ENCODE results near the gene NCKIPSD. TPM values are rescaled to one million over a fixed set of nuclear protein-coding genes. Genes with fewer than 3 reads are reported as not detected.

NCKIPSD gene
- total RNA-seq, 2 experiments from 2014 or later, result 36.5 to 38.5 TPM

GRCh38 chr3:48695393-48695753 lies 9.7 kb upstream of the NCKIPSD start:
- no peaks in the 10 kb centered on the region for H3K27me3 Mint-ChIP-seq
- intact Hi-C loops (cut with micrococcal nuclease), result no loop called here
- peaks cover 38% of the 10 kb centered on the region for H3K36me3 Mint-ChIP-seq
- H3K4me1 Mint-ChIP-seq (ENCODE audit: low read depth), result peaks cover 19% of the 10 kb centered on the region
- CTCF ChIA-PET, result interaction anchor here (1.2 kb wide), 1 partner anchor 11 kb away, joined by 3 read pairs; no protein-coding TSS in a partner anchor
- H3K27ac Mint-ChIP-seq, result no peak overlapping the region
- no peak for DNase-seq
- POLR2A ChIA-PET, result interaction anchor here (0.6 to 1.1 kb wide), 2 partner anchors 13 to 15 kb away, joined by 3 to 5 read pairs; no protein-coding TSS in a partner anchor
- H3K4me3 Mint-ChIP-seq, result no peak overlapping the region
- H3K9me3 Mint-ChIP-seq, result no peaks in the 10 kb centered on the region

- Mint-ChIP-seq H3K4me3 (no peak overlapping the region), H3K4me1 (ENCODE audit: low read depth) (peaks cover 15% of the 10 kb centered on the region), H3K36me3 (peaks cover 38% of the 10 kb centered on the region), H3K9me3 (no peaks in the 10 kb centered on the region), H3K27ac (peak overlapping the region; percentile 47), H3K27me3 (no peaks in the 10 kb centered on the region)
- DNase-seq, result no peak
- intact Hi-C loops (cut with micrococcal nuclease), result no loop called here
- CTCF ChIA-PET, result interaction anchor here (1.2 kb wide), 1 partner anchor 10 kb away, joined by 3 read pairs; no protein-coding TSS in a partner anchor
- POLR2A ChIA-PET, result interaction anchor here (1.1 kb wide), 1 partner anchor 14 kb away, joined by 3 read pairs; no protein-coding TSS in a partner anchor
Observed at GRCh38 chr3:48694610-48695392, 9.1 kb upstream of the NCKIPSD start.

GRCh38 chr3:48693826-48694225 lies 8.1 kb upstream of the NCKIPSD start:
- Mint-ChIP-seq H3K9me3 (no peaks in the 10 kb centered on the region), H3K27ac (no peak overlapping the region), H3K36me3 (peaks cover 39% of the 10 kb centered on the region), H3K4me3 (no peak overlapping the region), H3K4me1 (ENCODE audit: low read depth) (peaks cover 14% of the 10 kb centered on the region), H3K27me3 (no peaks in the 10 kb centered on the region)
- DNase-seq, result no peak
- intact Hi-C loops (cut with micrococcal nuclease), result no loop called here
- CTCF ChIA-PET, result interaction anchor here (0.7 kb wide), 1 partner anchor 204 kb away, joined by 4 read pairs; no protein-coding TSS in a partner anchor
- POLR2A ChIA-PET, result no interaction called here

- CTCF ChIA-PET, result interaction anchor here (0.6 to 1.3 kb wide), 3 partner anchors 47 to 315 kb away, joined by 3 read pairs; partner anchors contain the start of gene WDR6
- intact Hi-C loops (cut with micrococcal nuclease), result no loop called here
- POLR2A ChIA-PET, result no interaction called here
- Mint-ChIP-seq H3K27me3 (no peaks in the 10 kb centered on the region), H3K27ac (no peak overlapping the region), H3K36me3 (peaks cover 42% of the 10 kb centered on the region), H3K4me1 (ENCODE audit: low read depth) (peaks cover 6% of the 10 kb centered on the region), H3K9me3 (no peaks in the 10 kb centered on the region), H3K4me3 (no peak overlapping the region)
- no peak for DNase-seq
Observed at GRCh38 chr3:48692551-48692950, 6.8 kb upstream of the NCKIPSD start.

DNA sequence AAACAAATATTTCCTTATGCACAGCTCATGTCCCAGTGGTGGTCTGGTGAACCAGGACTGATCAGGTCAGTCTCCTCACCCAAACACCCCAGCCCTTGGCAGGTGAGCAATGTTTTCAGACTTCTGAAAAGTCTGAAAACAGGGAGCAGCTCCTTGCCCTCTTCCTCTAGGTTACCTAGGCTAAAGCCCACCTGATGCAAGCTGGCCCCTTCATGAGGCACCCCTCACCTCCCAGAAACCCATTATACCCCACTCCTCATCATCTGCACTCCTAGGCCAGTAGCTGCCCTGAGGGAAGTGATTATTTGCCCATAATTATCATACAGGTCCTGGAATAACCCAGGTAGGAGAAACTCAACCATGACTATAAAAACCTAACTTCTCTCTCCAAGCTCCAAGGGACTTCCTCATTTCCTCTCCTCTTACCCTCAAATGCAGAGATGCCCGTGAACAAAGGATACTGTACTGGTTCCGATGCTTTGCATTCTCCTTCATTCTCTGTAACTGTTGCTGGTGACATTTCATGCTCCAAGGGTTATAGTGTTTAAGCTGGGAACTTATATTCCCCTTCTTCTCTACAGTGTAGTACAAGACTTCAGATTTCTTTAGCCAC lies 5.2 kb upstream of the NCKIPSD start:
- Mint-ChIP-seq H3K36me3 (peaks cover 37% of the 10 kb centered on the region), H3K27me3 (no peaks in the 10 kb centered on the region), H3K4me3 (no peak overlapping the region), H3K4me1 (ENCODE audit: low read depth) (peaks cover 5% of the 10 kb centered on the region), H3K27ac (no peak overlapping the region), H3K9me3 (no peaks in the 10 kb centered on the region)
- DNase-seq, result no peak
- ChIA-PET CTCF (interaction anchor here (0.7 kb wide), 1 partner anchor 758 kb away, joined by 3 read pairs; no protein-coding TSS in a partner anchor), POLR2A (no interaction called here)
- intact Hi-C loops (cut with micrococcal nuclease), result no loop called here

DNA sequence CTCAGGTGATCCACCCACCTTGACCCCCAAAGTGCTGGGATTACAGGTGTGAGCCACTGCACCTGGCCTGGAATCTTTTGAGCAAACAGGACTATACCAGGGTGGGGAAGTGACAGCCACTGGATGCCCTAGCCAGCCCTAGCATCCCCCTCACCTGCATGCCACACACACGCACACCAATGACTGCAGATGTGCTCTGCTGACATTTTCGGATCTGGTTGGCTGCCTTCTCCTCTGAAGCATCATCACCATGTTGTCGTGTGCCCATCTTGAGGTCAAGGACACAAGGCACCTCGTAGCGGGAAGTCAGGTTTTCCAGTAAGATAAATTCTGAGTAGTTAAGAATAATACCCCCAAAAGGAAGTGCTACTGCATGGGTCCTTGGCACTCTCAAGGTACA lies 3.7 kb upstream of the NCKIPSD start:
- ChIA-PET POLR2A (no interaction called here), CTCF (no interaction called here)
- no peaks in the 10 kb centered on the region for H3K9me3 Mint-ChIP-seq
- H3K27me3 Mint-ChIP-seq, result no peaks in the 10 kb centered on the region
- peaks cover 31% of the 10 kb centered on the region for H3K36me3 Mint-ChIP-seq
- H3K27ac Mint-ChIP-seq, result no peak overlapping the region
- intact Hi-C loops (cut with micrococcal nuclease), result no loop called here
- H3K4me1 Mint-ChIP-seq (ENCODE audit: low read depth), result peaks cover 13% of the 10 kb centered on the region
- DNase-seq, result no peak
- no peak overlapping the region for H3K4me3 Mint-ChIP-seq

GRCh38 chr3:48688737-48689075 lies 3.0 kb upstream of the NCKIPSD start:
- H3K4me1 Mint-ChIP-seq (ENCODE audit: low read depth), result peaks cover 17% of the 10 kb centered on the region
- POLR2A ChIA-PET, result no interaction called here
- H3K4me3 Mint-ChIP-seq, result no peak overlapping the region

DNA sequence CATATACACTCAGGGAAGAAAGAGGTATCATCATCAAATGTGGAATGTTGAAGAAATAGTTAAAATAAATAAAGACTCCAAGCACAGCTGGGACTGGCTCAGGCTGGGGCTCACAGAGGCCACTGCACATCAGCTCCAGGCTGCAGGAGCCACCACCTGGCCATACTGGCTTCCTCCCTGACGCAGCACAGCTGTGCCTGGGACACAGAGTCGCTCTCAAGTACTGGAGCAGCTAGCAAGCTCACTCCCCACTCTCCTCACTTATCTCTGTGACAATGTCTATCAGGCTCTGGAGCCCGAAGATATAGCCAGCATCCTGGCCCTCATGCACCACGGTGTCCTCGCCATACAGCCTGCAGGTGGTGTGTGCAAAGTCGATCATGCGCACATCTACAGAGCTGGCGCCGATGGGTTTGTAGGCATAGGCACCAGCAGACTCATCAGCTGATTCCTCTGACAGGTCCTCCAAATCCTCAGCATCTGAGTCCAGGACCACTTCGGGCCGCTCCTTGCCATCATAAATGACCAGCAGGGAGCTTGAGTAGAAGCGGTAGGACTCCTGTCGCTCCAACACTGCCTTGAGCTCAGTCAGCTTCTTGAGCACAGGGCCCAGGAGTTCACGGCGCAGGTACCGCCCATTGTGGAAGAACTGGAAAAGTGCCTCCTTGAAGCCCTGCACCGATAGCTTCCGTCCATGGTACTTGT lies 2.5 kb upstream of the NCKIPSD start:
- intact Hi-C loops (cut with micrococcal nuclease), result no loop called here

More at GRCh38 chr3:48688737-48689075, 3.0 kb upstream of the NCKIPSD start:
- no peaks in the 10 kb centered on the region for H3K27me3 Mint-ChIP-seq
- intact Hi-C loops (cut with micrococcal nuclease), result no loop called here
- CTCF ChIA-PET, result interaction anchor here (0.6 kb wide), 1 partner anchor 19 kb away, joined by 3 read pairs; no protein-coding TSS in a partner anchor
- H3K36me3 Mint-ChIP-seq, result peaks cover 31% of the 10 kb centered on the region
- H3K9me3 Mint-ChIP-seq, result no peaks in the 10 kb centered on the region
- H3K27ac Mint-ChIP-seq, result no peak overlapping the region
- DNase-seq, result no peak

DNA sequence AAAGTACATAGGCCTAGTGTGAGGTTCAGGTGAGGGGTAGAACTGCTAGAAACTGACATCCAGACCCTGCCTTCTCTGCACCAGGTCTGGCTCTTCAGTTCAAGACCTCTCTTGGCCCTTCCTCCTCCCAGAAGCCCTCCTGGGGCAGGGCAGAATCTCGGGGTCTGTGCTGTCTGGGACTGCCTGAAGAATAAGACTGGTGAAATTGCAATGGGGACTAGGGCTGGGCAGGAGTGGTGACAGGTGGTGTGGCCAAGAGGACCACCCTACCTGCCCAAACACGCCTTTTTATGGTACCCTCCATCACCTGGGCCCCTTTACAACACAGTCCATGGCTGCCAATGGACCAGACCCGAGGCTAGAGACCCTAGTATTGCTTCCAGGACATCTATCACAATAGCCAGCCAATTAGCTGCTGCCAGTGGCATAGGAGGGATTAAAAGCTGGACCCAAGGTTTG lies 1.5 kb upstream of the NCKIPSD start:
- POLR2A ChIA-PET, result interaction anchor here (1.4 kb wide), 1 partner anchor 23 kb away, joined by 5 read pairs; no protein-coding TSS in a partner anchor
- DNase-seq, result no peak
- H3K4me1 Mint-ChIP-seq (ENCODE audit: low read depth), result peaks cover 23% of the 10 kb centered on the region
- H3K9me3 Mint-ChIP-seq, result no peaks in the 10 kb centered on the region
- CTCF ChIA-PET, result interaction anchor here (0.7 to 3.1 kb wide), 7 partner anchors 9 to 52 kb away, joined by 3 to 15 read pairs (median 9); partner anchors contain the start of gene SLC26A6
- intact Hi-C loops (cut with micrococcal nuclease), result no loop called here
- H3K4me3 Mint-ChIP-seq, result no peak overlapping the region
- H3K27ac Mint-ChIP-seq, result no peak overlapping the region
- peaks cover 23% of the 10 kb centered on the region for H3K36me3 Mint-ChIP-seq
- H3K27me3 Mint-ChIP-seq, result no peaks in the 10 kb centered on the region

More for the DNA sequence above, 2.5 kb upstream of the NCKIPSD start:
- ChIA-PET CTCF (interaction anchor here (0.6 to 3.1 kb wide), 2 partner anchors 20 to 51 kb away, joined by 3 to 15 read pairs; no protein-coding TSS in a partner anchor), POLR2A (no interaction called here)
- H3K4me1 Mint-ChIP-seq (ENCODE audit: low read depth), result peaks cover 22% of the 10 kb centered on the region
- H3K27ac Mint-ChIP-seq, result no peak overlapping the region
- no peak overlapping the region for H3K4me3 Mint-ChIP-seq
- no peaks in the 10 kb centered on the region for H3K27me3 Mint-ChIP-seq
- no peak for DNase-seq
- no peaks in the 10 kb centered on the region for H3K9me3 Mint-ChIP-seq
- H3K36me3 Mint-ChIP-seq, result peaks cover 28% of the 10 kb centered on the region

DNA sequence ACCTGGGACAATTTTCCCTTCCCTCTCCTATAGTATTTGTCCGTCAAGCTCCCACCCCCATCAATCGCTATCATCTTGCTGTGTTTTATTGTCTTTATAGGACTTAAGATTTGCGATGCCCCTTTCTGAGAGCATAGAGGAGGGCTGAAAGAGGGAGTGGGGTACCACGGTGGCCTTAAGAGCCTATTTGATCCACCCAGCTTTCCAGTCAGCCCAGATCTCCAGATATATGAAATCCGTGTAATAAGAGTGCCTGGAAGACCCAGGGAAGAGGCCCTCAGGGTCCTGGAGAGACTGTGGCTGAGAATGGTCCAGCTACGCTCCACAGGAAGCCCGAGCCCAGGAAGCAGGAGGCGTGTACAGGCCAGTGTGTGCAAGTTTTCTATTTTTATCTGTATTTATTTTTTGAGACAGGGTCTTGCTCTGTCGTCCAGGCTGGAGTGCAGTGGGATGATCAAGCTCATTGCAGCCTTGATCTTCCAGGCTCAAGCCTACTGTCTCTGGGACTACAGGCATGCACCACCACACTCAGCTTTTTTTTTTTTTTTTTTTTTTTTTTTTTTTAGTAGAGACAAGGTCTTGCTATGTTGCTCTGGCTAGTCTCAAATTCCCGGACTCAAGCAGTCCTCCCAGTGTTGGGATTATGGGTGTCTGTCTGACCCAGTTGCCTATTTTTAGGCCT lies 964 bp upstream of the NCKIPSD start:
- Mint-ChIP-seq H3K36me3 (peaks cover 22% of the 10 kb centered on the region), H3K4me3 (peak overlapping the region; percentile 78), H3K4me1 (ENCODE audit: low read depth) (peaks cover 23% of the 10 kb centered on the region), H3K9me3 (no peaks in the 10 kb centered on the region), H3K27ac (no peak overlapping the region), H3K27me3 (no peaks in the 10 kb centered on the region)
- intact Hi-C loops (cut with micrococcal nuclease), result no loop called here
- ChIA-PET CTCF (interaction anchor here (0.7 to 3.1 kb wide), 19 partner anchors 10 to 406 kb away, joined by 3 to 15 read pairs (median 5); partner anchors contain the start of genes IP6K2 and SLC26A6), POLR2A (interaction anchor here (1.2 to 1.4 kb wide), 2 partner anchors 23 to 30 kb away, joined by 3 to 5 read pairs; partner anchors contain the start of gene IP6K2)
- no peak for DNase-seq

- Mint-ChIP-seq H3K9me3 (no peaks in the 10 kb centered on the region), H3K27ac (peak overlapping the region; percentile 66), H3K4me1 (ENCODE audit: low read depth) (peaks cover 27% of the 10 kb centered on the region), H3K27me3 (no peaks in the 10 kb centered on the region), H3K36me3 (peaks cover 24% of the 10 kb centered on the region), H3K4me3 (peak overlapping the region; percentile 78)
- CTCF ChIA-PET, result interaction anchor here (0.6 to 3.1 kb wide), 19 partner anchors 10 to 408 kb away, joined by 3 to 15 read pairs (median 5); partner anchors contain the start of genes IP6K2, SLC26A6 and UQCRC1
- POLR2A ChIA-PET, result interaction anchor here (1.0 kb wide), 1 partner anchor 32 kb away, joined by 3 read pairs; the partner anchor contains the start of gene IP6K2
- intact Hi-C loops (cut with micrococcal nuclease), result loop anchor here (1.0 kb wide), 1 partner anchor 127 kb away; no protein-coding TSS in a partner anchor
- no peak for DNase-seq
Observed at GRCh38 chr3:48685293-48685602, 467 bp downstream of the NCKIPSD start.
